Hematopoietic multipotent progenitor cell treated with erythropoietin and hydrocortisone succinate and interleukin-3 and kit ligand, for 15 days (in vitro differentiated cells): ENCODE data around the gene WDR70.
"Not testable (repeated sequence)": the region's sequence is repeated elsewhere in the genome, so short reads cannot be mapped to it uniquely, and the experiment has no call there.

ENCODE experiments used
- DNase-seq: peaks from one replicate; pipeline ENCODE4 v3.0.0-alpha.2; 2015; ENCODE audit warnings: low spot score

Gene WDR70

DNA sequence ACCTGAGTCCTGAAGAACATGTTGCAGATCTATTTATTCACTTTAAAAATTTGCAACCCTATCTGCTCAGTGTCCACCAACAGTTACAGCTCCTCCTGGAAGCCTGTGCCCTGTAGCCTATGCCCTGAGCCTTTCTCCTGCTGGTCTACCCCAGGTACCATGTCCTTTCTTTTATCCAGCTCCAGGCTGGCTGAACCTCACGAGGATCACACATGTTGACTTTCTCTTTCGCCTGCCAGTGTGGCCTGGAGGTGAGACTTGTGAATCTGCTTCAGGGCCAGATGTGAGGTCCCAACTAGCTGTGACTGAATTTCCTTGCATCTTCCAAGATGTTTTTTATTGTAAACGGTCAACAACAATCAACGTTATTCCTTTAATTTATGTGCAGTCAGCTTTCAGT lies 390.0 kb downstream of the WDR70 start:
- DNase-seq: no peak

GRCh38 chr5:37769840-37770239 lies 390.7 kb downstream of the WDR70 start:
- no peak for DNase-seq

GRCh38 chr5:37770786-37771185 lies 391.7 kb downstream of the WDR70 start:
- DNase-seq: no peak

GRCh38 chr5:37771203-37771611 lies 392.1 kb downstream of the WDR70 start:
- no peak for DNase-seq

GRCh38 chr5:37771731-37772130 lies 392.6 kb downstream of the WDR70 start:
- no peak for DNase-seq

DNA sequence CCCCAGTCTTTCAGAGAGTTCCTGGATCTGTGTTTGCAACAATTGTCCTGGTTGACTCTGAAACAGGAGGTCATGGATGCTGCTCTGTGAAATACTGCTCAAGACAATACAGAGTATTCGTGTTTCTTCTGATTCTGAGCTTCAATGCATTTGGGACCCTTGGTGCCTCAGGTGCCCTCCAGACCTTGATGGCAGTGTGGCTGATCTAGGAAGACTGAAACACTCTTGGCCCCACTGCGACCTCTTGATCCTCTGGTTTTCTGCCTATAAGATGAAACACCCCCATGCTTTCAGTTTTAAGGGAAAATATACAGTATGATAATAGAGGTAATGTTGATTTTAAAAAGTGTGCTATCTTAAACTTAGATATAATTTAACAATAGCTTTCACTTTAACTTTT lies 393.1 kb downstream of the WDR70 start:
- no peak for DNase-seq

DNA sequence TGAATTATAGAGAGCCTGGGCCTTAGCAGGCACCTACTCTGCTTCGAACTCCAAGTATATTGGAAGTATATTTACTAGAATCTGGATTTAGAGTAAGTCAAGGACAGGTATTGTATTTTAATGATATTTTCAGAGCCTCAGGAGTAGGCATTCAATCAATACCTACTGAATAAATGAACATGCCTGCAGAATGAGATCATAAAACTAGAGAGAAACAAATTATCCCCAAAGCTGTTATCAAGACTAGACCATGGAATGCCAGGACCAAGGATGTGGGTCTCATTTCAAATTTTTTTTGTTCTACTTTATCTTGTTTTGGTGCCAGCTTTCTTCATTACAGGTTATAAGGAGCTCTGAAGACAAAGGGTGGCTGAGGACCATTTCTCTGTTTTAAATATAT lies 394.7 kb downstream of the WDR70 start:
- no peak for DNase-seq

DNA sequence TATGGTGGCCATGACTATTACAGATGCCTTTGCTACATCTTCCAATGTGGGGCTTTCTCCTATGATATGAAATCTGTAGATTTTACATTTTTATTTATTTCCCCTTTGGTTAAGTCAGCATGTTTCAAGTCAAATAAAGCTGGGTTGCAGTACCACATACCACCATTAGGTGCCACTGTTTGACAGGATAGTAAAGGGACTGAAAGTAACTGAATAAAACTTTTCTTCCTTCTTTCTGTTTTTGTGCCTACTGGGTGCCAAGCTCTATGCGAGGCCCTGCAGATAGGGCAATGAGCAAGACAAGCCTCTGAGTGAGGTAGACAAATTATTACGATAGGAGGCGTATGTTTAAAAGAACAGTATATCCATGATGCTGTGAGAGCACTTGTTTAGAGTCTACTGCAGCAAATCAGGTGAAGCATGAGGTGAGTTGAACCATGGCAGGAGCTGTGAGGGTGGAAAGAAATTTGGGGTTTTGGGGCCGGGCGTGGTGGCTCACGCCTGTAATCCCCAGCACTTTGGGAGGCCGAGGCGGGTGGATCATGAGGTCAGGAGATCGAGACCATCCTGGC lies 395.9 kb downstream of the WDR70 start:
- DNase-seq: peak; percentile 14

GRCh38 chr5:37776826-37777225 lies 397.7 kb downstream of the WDR70 start:
- no peak for DNase-seq

DNA sequence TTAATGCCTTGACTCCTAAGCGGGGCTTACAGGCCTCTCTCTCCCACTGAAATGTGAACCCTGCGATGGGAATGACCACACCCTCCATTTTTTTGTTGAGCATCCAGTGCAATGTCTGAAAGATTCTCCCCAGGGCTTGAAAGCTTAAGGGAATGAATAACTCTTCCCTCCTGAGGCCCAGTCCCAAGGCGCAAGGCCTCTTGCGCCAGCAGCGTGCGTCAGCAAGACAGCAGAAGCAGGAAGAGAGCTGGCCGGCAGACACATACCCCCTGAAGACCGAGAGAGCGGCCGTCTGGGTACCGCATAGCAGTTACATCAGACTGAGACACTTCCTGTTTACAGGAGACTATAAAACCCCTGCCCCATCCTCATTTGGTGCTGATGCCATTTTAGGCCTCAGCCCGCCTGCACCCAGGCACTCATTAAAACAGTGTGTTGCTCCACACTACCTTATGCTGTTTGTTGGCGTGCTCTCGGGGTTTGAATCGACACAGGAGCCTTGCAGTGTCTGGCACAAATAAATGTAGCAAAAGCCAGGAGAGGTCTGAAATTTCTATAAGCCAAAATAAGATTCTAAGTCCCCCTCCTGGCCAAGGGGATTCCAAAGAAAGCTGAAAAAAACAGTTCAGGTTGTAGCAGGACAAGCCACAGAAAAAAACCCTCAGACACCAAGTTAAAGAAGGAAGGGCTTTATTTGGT lies 398.5 kb downstream of the WDR70 start:
- no peak for DNase-seq

DNA sequence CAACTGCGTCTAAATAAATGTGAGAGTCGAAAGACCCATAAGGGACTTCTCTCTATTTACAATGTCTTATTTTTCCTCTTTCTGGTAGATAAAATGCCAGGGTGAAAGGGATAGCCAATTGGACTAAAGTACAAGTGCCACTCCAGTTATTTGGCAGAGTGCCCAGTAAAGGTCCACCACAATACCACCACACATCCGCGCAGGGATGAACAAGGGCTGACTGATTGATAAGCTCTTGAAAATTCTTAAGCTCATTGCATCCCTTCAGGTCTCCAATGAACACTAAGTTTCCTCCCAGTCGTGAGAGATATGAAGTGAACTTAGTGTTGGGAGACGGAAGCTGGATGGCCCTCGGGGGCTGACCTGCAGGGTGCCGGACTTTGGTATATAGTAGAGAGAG lies 402.3 kb downstream of the WDR70 start:
- not testable (repeated sequence) for DNase-seq

GRCh38 chr5:37786416-37786815 lies 407.3 kb downstream of the WDR70 start:
- no peak for DNase-seq

- no peak for DNase-seq
These were observed 407.9 kb downstream of the WDR70 start for GRCh38 chr5:37786862-37787519.

DNA sequence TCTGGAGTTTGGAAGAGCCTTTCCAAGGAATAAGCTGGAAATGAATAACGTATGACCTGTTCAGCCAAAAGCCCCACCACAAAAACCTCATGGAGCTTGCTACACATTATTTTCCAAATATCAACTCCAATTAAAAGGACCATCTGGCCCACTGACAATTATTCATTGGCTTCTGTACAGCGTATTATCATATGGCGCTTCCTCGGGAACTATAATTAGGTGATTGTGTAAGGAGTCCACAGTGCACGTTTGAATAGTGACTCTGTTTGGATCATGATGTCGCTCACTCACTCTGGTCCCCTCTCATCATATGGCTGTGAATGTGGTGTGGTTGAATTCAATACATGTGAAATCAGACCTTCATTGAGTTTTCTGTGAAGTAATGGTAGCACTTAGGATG lies 408.6 kb downstream of the WDR70 start:
- no peak for DNase-seq

DNA sequence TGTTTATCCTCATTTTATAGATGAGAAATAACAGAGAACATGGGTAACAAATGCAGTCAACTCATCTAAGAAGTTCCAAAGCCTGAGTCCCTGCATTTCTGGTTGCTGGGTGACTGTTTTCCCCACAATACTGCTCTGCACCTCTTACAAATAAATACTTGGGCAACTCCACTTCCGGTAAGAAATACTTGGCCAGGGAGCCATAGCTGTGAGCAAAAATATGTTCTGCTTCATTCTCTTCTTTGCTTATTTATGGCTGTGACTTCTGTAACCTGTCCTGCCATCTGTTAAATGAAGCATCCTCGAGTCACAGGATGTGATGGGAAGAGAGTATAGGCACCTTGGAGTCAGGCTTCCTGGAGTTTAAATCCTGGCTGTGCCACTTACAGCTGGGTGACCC lies 410.9 kb downstream of the WDR70 start:
- DNase-seq: no peak

DNA sequence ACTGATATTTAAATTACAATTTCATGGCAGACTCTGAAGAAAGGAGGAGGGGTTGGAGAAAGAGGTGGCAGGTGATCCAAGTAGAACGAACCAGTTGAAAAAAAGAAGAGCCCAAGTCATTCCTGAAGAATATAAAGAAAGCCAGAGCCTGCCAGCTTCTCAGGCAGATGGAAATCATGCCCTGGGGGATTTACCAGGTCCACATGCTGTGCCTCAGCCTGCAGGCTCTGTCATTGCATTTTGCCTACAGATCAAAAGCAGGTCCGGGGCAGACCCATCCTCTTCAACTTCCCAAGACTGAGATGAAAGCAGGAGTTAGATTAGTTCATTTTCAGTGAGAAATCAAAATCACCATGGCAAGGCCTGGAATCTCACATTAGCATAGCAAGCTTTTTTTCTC lies 412.2 kb downstream of the WDR70 start:
- no peak for DNase-seq

- DNase-seq: no peak
These were observed 414.0 kb downstream of the WDR70 start for GRCh38 chr5:37792975-37793631.

DNA sequence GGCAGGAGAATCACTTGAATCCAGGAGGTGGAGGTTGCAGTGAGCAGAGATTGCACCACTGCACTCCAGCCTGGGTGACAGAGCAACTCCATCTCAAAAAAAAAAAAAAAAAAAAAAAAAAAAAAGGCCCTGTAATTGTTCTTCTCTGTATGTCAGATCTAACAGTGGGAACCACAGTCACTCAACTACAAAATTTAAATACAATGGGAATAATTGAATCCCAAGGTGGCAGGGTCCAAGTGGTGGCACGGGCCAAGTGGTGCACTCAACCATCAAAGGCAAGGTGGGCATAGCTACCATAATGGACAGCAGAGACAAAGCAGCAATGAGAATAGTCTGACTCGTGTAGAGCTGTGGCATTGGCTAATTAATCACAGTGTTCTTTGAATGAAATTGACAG lies 416.2 kb downstream of the WDR70 start:
- DNase-seq: not testable (repeated sequence)

DNA sequence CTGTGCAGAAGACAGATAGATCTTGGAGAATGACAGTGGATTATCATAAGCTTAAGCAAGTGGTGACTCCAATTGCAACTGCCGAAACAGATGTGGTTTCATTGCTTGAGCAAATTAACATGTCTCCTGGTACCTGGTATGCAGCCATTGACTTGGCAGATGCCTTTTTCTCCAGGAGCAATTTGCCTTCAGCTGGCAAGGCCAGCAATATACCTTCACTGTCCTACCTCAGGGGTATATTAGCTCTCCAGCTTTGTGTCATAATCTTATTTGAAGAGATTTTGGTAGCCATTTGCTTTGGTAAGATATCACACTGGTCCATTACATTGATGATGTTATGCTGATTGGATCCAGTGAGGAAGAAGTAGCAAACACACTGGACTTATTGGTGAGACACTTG lies 417.3 kb downstream of the WDR70 start:
- DNase-seq: not testable (repeated sequence)

DNA sequence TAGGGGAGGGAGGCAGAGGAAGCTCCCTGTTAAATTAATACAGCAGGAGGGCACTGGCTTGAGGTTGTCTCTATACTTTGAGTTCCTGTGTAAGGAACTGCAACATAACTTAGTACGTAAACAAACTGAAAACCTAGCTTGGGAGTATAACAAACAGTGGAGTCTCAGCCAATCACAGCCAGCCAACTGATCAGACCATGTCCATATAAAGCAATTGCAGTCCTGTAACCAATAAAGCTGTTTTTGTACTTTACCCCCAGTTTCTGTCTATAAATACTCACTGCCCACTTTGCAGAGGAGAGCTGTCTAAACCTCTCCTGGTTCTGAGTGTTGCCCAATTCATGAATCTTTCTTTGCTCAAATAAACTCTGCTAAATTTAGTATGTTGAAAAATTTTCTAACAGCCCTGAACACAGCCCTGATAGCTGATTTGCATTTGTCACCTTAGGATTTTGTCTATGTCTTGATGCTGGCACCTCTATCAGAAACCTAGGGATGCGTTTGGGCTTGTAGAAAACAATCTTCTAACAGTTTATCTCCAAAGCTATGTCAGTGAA lies 420.8 kb downstream of the WDR70 start:
- DNase-seq: no peak

- DNase-seq: no peak
These were observed 422.4 kb downstream of the WDR70 start for GRCh38 chr5:37801521-37801920.
